CD8-positive, alpha-beta memory T cell (primary cell): Measurements from ENCODE around the gene DHX9. TPM values are rescaled to one million over a fixed set of nuclear protein-coding genes. Genes with fewer than 3 reads are reported as not detected.
"Not testable (repeated sequence)": the region's sequence is repeated elsewhere in the genome, so short reads cannot be mapped to it uniquely, and the experiment has no call there.

ENCODE experiments used
- CTCF ChIA-PET: fragments of 350-600 bp; sonication (Branson Sonifier 250); formaldehyde crosslinking; loops from one replicate; lab custom pipeline; 2021; ENCODE audit warnings: antibody characterized with exemption; lab: Charles Lee
- POLR2A ChIA-PET: fragments of 350-600 bp; sonication (Branson Sonifier 250); formaldehyde crosslinking; loops from one replicate; lab custom pipeline; 2021; ENCODE audit warnings: antibody characterized with exemption; lab: Charles Lee
- DNase-seq, 5 donors: peaks; one replicate each; pipeline versions ENCODE4 v3.0.0 to v3.0.0-alpha.2; 2020 to 2022; ENCODE audit warnings: mixed read lengths in 1 of 5
- H3K27ac ChIP-seq: one replicate; pipeline ENCODE4 v1.7.0; 2013; ENCODE audit warnings: low read depth, mild to moderate bottlenecking, low read length, moderate library complexity
- H3K27me3 ChIP-seq: 2 replicates; pipeline ENCODE4 v1.7.0; 2013; ENCODE audit warnings: low read length, mild to moderate bottlenecking; ENCODE audit not compliant: insufficient read depth, poor library complexity, severe bottlenecking
- H3K36me3 ChIP-seq: 2 replicates; pipeline ENCODE4 v1.7.0; 2013; ENCODE audit warnings: mild to moderate bottlenecking, low read length, moderate library complexity; ENCODE audit not compliant: insufficient read depth
- H3K4me1 ChIP-seq: 2 replicates; pipeline ENCODE4 v1.7.0; 2013; ENCODE audit warnings: mild to moderate bottlenecking, low read length, moderate library complexity; ENCODE audit not compliant: insufficient read depth
- H3K4me3 ChIP-seq: 2 replicates; pipeline ENCODE4 v1.7.0; 2013; ENCODE audit warnings: mild to moderate bottlenecking, low read length
- H3K9me3 ChIP-seq: 2 replicates; pipeline ENCODE4 v1.7.0; 2013; ENCODE audit warnings: mild to moderate bottlenecking, low read length
- H3K27ac Mint-ChIP-seq, 8 donors: one replicate each; pipeline ENCODE4 v1.8.0; 2020 to 2021; ENCODE audit warnings: mixed read lengths in 8 of 8, mild to moderate bottlenecking in 6 of 8, inconsistent platforms in 3 of 8, moderate library complexity in 3 of 8
- H3K27me3 Mint-ChIP-seq, 2 donors: one replicate each; pipeline ENCODE4 v1.8.0; 2020 to 2021; ENCODE audit warnings: mixed read lengths in 2 of 2, mild to moderate bottlenecking in 1 of 2, moderate library complexity in 1 of 2
- H3K36me3 Mint-ChIP-seq, 3 donors: one replicate each; pipeline ENCODE4 v1.8.0; 2020 to 2021; ENCODE audit warnings: mixed read lengths in 3 of 3, inconsistent platforms in 1 of 3, mild to moderate bottlenecking in 1 of 3
- H3K4me1 Mint-ChIP-seq, 3 donors: one replicate each; pipeline ENCODE4 v1.8.0; 2020 to 2021; ENCODE audit warnings: mixed read lengths in 3 of 3, inconsistent platforms in 1 of 3, mild to moderate bottlenecking in 1 of 3
- H3K4me3 Mint-ChIP-seq, 7 donors: one replicate each; pipeline ENCODE4 v1.8.0; 2020 to 2021; ENCODE audit warnings: mixed read lengths in 7 of 7, mild to moderate bottlenecking in 6 of 7, moderate library complexity in 4 of 7, inconsistent platforms in 2 of 7
- H3K9me3 Mint-ChIP-seq, 5 donors: one replicate each; pipeline ENCODE4 v1.8.0; 2020 to 2022; ENCODE audit warnings: mixed read lengths in 5 of 5, mild to moderate bottlenecking in 3 of 5, moderate library complexity in 2 of 5, inconsistent platforms in 1 of 5
- polyA plus RNA-seq: library from polyadenylated mRNA; unstranded; fragments of 300-500 nt; fragmentation: Illumina TruSeq; gene quantifications from one replicate; pipeline ENCODE4 v1.2.3, GENCODE V29; 2021
- total RNA-seq, 2 experiments: library from RNA; stranded (reverse); gene quantifications; one replicate each; pipeline ENCODE4 v1.2.3, GENCODE V29; 2021

The DHX9 gene
- total and polyA plus RNA-seq, 3 experiments from 2014 or later, result 115 to 353 (median 342) TPM

- Mint-ChIP-seq H3K4me1 (no peaks in the 10 kb centered on the region), H3K27me3 (peaks cover 8 to 11% of the 10 kb centered on the region in 2 donors), H3K9me3 (peaks cover 0 to 3% (median 0%) of the 10 kb centered on the region in 5 donors), H3K27ac (no peak overlapping the region), H3K4me3 (no peak overlapping the region), H3K36me3 (no peaks in the 10 kb centered on the region)
- no peaks in the 10 kb centered on the region for H3K27me3 ChIP-seq
- POLR2A ChIA-PET, result no interaction called here
- no peaks in the 10 kb centered on the region for H3K36me3 ChIP-seq
- H3K4me1 ChIP-seq, result no peaks in the 10 kb centered on the region
- H3K4me3 ChIP-seq, result no peak overlapping the region
- no peak overlapping the region for H3K27ac ChIP-seq
- CTCF ChIA-PET, result no interaction called here
- H3K9me3 ChIP-seq, result no peaks in the 10 kb centered on the region
- no peak for DNase-seq
Measured at GRCh38 chr1:182897696-182898095, 58.5 kb downstream of the DHX9 start.

DNA sequence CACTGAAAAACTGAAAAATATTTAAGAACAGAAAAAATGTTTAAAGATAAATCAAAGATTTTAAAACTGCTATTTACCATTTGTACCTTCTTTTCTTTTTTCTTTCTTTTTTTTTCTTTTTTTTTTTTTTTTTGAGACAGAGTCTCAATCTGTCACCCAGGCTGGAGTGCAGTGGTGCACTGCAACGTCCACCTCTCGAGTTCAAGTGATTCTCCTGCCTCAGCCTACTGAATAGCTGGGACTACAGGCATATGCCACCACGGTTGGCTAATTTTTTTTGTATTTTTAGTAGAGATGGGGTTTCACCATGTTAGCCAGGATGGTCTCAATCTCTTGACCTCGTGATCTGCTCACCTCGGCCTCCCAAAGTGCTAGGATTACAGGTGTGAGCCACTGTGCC lies 62.8 kb downstream of the DHX9 start:
- H3K9me3 Mint-ChIP-seq, H3K27ac ChIP-seq, CTCF ChIA-PET, H3K4me3 Mint-ChIP-seq, H3K4me3 ChIP-seq, H3K4me1 ChIP-seq, H3K36me3 Mint-ChIP-seq, DNase-seq, POLR2A ChIA-PET, H3K9me3 ChIP-seq, H3K27me3 ChIP-seq, H3K4me1 Mint-ChIP-seq, H3K36me3 ChIP-seq, H3K27me3 Mint-ChIP-seq, H3K27ac Mint-ChIP-seq: not testable (repeated sequence)

- ChIA-PET CTCF (no interaction called here), POLR2A (no interaction called here)
- no peak overlapping the region for H3K27ac ChIP-seq
- H3K4me1 ChIP-seq, result no peaks in the 10 kb centered on the region
- no peak overlapping the region for H3K27ac Mint-ChIP-seq
- H3K9me3 ChIP-seq, result no peaks in the 10 kb centered on the region
- H3K27me3 Mint-ChIP-seq, result peaks cover 0 to 16% of the 10 kb centered on the region in 2 donors
- no peaks in the 10 kb centered on the region for H3K4me1 Mint-ChIP-seq
- DNase-seq, result no peak
- H3K4me3 Mint-ChIP-seq, result no peak overlapping the region
- no peaks in the 10 kb centered on the region for H3K27me3 ChIP-seq
- no peaks in the 10 kb centered on the region for H3K36me3 Mint-ChIP-seq
- no peak overlapping the region for H3K4me3 ChIP-seq
- H3K36me3 ChIP-seq, result no peaks in the 10 kb centered on the region
- H3K9me3 Mint-ChIP-seq, result peaks cover 0 to 2% (median under 1%) of the 10 kb centered on the region in 5 donors
Measured at GRCh38 chr1:182905321-182905720, 66.2 kb downstream of the DHX9 start.

GRCh38 chr1:182909578-182909977 lies 70.4 kb downstream of the DHX9 start:
- Mint-ChIP-seq H3K36me3 (peaks cover 0 to 11% (median 3%) of the 10 kb centered on the region in 3 donors), H3K4me1 (no peaks in the 10 kb centered on the region), H3K4me3 (no peak overlapping the region), H3K9me3 (peaks cover 8 to 12% (median 10%) of the 10 kb centered on the region in 5 donors), H3K27me3 (peaks cover 3 to 40% of the 10 kb centered on the region in 2 donors), H3K27ac (no peak overlapping the region)
- Histone ChIP-seq H3K27ac (no peak overlapping the region), H3K27me3 (no peaks in the 10 kb centered on the region), H3K9me3 (no peaks in the 10 kb centered on the region), H3K36me3 (no peaks in the 10 kb centered on the region), H3K4me1 (no peaks in the 10 kb centered on the region), H3K4me3 (no peak overlapping the region)
- ChIA-PET POLR2A (no interaction called here), CTCF (no interaction called here)
- no peak for DNase-seq

GRCh38 chr1:182910143-182910542 lies 71.0 kb downstream of the DHX9 start:
- H3K4me3 ChIP-seq, result no peak overlapping the region
- POLR2A ChIA-PET, result no interaction called here
- CTCF ChIA-PET, result no interaction called here

GRCh38 chr1:182913401-182913800 lies 74.3 kb downstream of the DHX9 start:
- ChIA-PET CTCF (no interaction called here), POLR2A (no interaction called here)
- H3K9me3 Mint-ChIP-seq, result peaks cover 8 to 12% (median 10%) of the 10 kb centered on the region in 5 donors
- H3K27ac Mint-ChIP-seq, result no peak overlapping the region
- Histone ChIP-seq H3K4me1 (no peaks in the 10 kb centered on the region), H3K27ac (no peak overlapping the region), H3K4me3 (no peak overlapping the region), H3K27me3 (no peaks in the 10 kb centered on the region), H3K36me3 (no peaks in the 10 kb centered on the region), H3K9me3 (no peaks in the 10 kb centered on the region)
- H3K4me3 Mint-ChIP-seq, result no peak overlapping the region
- no peak for DNase-seq
- peaks cover 0 to 11% (median 3%) of the 10 kb centered on the region in 3 donors for H3K36me3 Mint-ChIP-seq
- peaks cover 7 to 53% of the 10 kb centered on the region in 2 donors for H3K27me3 Mint-ChIP-seq
- no peaks in the 10 kb centered on the region for H3K4me1 Mint-ChIP-seq

More at GRCh38 chr1:182910143-182910542, 71.0 kb downstream of the DHX9 start:
- no peak overlapping the region for H3K27ac Mint-ChIP-seq
- H3K27me3 Mint-ChIP-seq, result peaks cover 3 to 42% of the 10 kb centered on the region in 2 donors
- H3K36me3 Mint-ChIP-seq, result peaks cover 0 to 11% (median 3%) of the 10 kb centered on the region in 3 donors
- no peak overlapping the region for H3K4me3 Mint-ChIP-seq
- no peaks in the 10 kb centered on the region for H3K4me1 Mint-ChIP-seq
- H3K27me3 ChIP-seq, result no peaks in the 10 kb centered on the region
- no peaks in the 10 kb centered on the region for H3K9me3 ChIP-seq
- DNase-seq, result no peak
- H3K27ac ChIP-seq, result no peak overlapping the region
- H3K9me3 Mint-ChIP-seq, result peaks cover 8 to 12% (median 10%) of the 10 kb centered on the region in 5 donors
- H3K4me1 ChIP-seq, result no peaks in the 10 kb centered on the region
- no peaks in the 10 kb centered on the region for H3K36me3 ChIP-seq

GRCh38 chr1:182917378-182917777 lies 78.2 kb downstream of the DHX9 start:
- Histone ChIP-seq H3K27me3 (no peaks in the 10 kb centered on the region), H3K4me3 (no peak overlapping the region), H3K36me3 (no peaks in the 10 kb centered on the region), H3K27ac (no peak overlapping the region), H3K9me3 (no peaks in the 10 kb centered on the region), H3K4me1 (no peaks in the 10 kb centered on the region)
- Mint-ChIP-seq H3K9me3 (peaks cover 0 to 4% (median 0%) of the 10 kb centered on the region in 5 donors), H3K27ac (no peak overlapping the region), H3K4me1 (no peaks in the 10 kb centered on the region), H3K4me3 (no peak overlapping the region), H3K36me3 (peaks cover 0 to 4% (median 0%) of the 10 kb centered on the region in 3 donors), H3K27me3 (peaks cover 9 to 55% of the 10 kb centered on the region in 2 donors)
- POLR2A ChIA-PET, result no interaction called here
- CTCF ChIA-PET, result no interaction called here
- DNase-seq, result no peak

- no peaks in the 10 kb centered on the region for H3K4me1 ChIP-seq
- no peak overlapping the region for H3K27ac ChIP-seq
- H3K27me3 ChIP-seq, result no peaks in the 10 kb centered on the region
- ChIA-PET CTCF (no interaction called here), POLR2A (no interaction called here)
- no peaks in the 10 kb centered on the region for H3K4me1 Mint-ChIP-seq
- H3K9me3 ChIP-seq, result no peaks in the 10 kb centered on the region
- DNase-seq, result no peak
- H3K9me3 Mint-ChIP-seq, result no peaks in the 10 kb centered on the region
- no peak overlapping the region for H3K27ac Mint-ChIP-seq
- H3K36me3 ChIP-seq, result no peaks in the 10 kb centered on the region
- H3K4me3 Mint-ChIP-seq, result no peak overlapping the region
- H3K36me3 Mint-ChIP-seq, result no peaks in the 10 kb centered on the region
- peaks cover 3 to 22% of the 10 kb centered on the region in 2 donors for H3K27me3 Mint-ChIP-seq
- H3K4me3 ChIP-seq, result no peak overlapping the region
Measured at GRCh38 chr1:182925661-182926060, 86.5 kb downstream of the DHX9 start.
